Measurements from ENCODE around the gene URI1. TPM values are rescaled to one million over a fixed set of nuclear protein-coding genes. Genes with fewer than 3 reads are reported as not detected.

The URI1 gene
- total RNA-seq, 1 experiment from 2014 or later: 31.0 TPM

DNA sequence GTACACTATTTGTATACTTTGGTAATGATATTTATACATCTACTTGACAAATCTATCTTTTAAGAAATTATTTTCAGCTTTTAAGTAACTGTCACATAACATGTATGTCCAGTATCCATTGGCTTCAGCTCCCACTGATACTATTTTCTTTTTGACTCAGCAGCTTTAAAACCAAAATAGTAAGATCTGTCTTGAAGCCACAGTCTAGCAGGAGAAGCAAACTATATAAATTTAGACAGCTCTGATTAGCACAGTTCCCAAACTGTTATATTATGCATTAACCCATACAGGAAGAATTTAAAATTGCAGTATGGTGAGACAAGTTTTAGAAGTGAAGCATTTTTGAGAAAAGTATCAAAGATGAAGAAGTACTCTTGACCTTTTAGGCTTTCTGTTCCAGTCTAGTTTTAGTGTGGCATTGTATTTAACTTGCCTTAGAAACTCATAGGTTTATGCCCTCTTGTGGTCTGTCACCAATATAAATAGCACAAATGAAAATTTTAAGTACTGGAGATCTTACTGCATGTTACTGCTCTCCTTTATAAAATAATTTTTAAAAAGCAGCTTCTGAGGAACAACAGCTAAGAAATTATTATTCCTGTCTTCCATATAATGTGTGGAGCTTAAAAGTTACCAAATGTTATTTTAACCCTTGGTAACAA lies 24.7 kb downstream of the URI1 start:
- TF ChIP-seq, protein P1, sequence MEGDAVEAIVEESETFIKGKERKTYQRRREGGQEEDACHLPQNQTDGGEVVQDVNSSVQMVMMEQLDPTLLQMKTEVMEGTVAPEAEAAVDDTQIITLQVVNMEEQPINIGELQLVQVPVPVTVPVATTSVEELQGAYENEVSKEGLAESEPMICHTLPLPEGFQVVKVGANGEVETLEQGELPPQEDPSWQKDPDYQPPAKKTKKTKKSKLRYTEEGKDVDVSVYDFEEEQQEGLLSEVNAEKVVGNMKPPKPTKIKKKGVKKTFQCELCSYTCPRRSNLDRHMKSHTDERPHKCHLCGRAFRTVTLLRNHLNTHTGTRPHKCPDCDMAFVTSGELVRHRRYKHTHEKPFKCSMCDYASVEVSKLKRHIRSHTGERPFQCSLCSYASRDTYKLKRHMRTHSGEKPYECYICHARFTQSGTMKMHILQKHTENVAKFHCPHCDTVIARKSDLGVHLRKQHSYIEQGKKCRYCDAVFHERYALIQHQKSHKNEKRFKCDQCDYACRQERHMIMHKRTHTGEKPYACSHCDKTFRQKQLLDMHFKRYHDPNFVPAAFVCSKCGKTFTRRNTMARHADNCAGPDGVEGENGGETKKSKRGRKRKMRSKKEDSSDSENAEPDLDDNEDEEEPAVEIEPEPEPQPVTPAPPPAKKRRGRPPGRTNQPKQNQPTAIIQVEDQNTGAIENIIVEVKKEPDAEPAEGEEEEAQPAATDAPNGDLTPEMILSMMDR (conservative IDR thresholded peaks at IDR 0.05; ENCODE audit: low read depth, low read length): peak; percentile 54
- TF ChIP-seq EZH2 (IDR thresholded peaks at IDR 0.05; ENCODE audit: low read length, unreplicated experiment) (no peak), EZH2phosphoT487 (IDR thresholded peaks at IDR 0.05; ENCODE audit: borderline replicate concordance, low read length) (no peak)
- intact Hi-C loops (cut with micrococcal nuclease): no loop called here
- Histone ChIP-seq H3K4me1 (ENCODE audit: insufficient read depth, low read length) (peaks cover 23% of the 10 kb centered on the region), H3K9me3 (ENCODE audit: low read length) (no peaks in the 10 kb centered on the region), H3K36me3 (ENCODE audit: low read depth, low read length) (no peaks in the 10 kb centered on the region), H3K9ac (ENCODE audit: low read length) (no peak overlapping the region), H3K79me2 (ENCODE audit: low read length) (peaks cover 95% of the 10 kb centered on the region), H3K9me2 (replicated peaks; ENCODE audit: low read length) (no peaks in the 10 kb centered on the region), H3K4me3 (ENCODE audit: low read length) (no peak overlapping the region), H3K27me3 (ENCODE audit: low read length) (no peaks in the 10 kb centered on the region), H3K4me2 (ENCODE audit: low read length) (peak overlapping the region; percentile 73; the same call in 1 of the 2 replicates), H4K20me1 (ENCODE audit: low read length) (peaks cover 20% of the 10 kb centered on the region; the same call in 1 of the 2 replicates), H3K27ac (ENCODE audit: low read length) (no peak overlapping the region), H2AFZ (ENCODE audit: low read length) (no peak overlapping the region), H3F3A (ENCODE audit: low read length, unreplicated experiment) (no peaks in the 10 kb centered on the region)
- CTCF ChIA-PET: interaction anchor here (0.6 to 0.7 kb wide), 2 partner anchors 200 to 297 kb away, joined by 3 to 6 read pairs; no protein-coding TSS in a partner anchor
- no TSS peak for BruUV-seq (replicated peaks)
- DNase-seq (peak; percentile 8), ATAC-seq (peak; percentile 25; the same call in 1 of the 2 replicates)
- POLR2A ChIA-PET (ENCODE audit: unreplicated experiment): no interaction called here

DNA sequence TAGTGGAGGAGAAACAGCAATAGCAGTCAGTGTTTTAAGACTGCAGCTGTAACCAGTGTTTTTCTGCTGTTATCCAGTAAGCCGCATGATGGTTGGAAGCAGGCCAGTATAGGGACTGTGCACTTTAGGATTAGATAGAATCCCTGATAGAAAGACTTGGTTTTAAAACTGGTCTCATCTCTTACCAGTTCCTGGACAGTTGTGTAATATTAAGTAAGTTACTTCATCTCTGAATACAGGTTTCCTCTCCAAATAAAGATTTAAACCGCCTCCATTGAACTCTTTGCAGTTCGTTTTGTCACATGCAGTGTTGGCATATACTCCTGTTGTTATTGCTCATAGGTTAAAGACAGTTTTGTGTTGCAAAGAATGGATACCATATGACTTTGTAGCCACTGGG lies 25.6 kb downstream of the URI1 start:
- Histone ChIP-seq H3K4me3 (ENCODE audit: low read length) (no peak overlapping the region), H3K4me2 (ENCODE audit: low read length) (no peak overlapping the region), H4K20me1 (ENCODE audit: low read length) (peaks cover 20% of the 10 kb centered on the region; the same call in 1 of the 2 replicates), H3K9me2 (replicated peaks; ENCODE audit: low read length) (no peaks in the 10 kb centered on the region), H3K4me1 (ENCODE audit: insufficient read depth, low read length) (peaks cover 23% of the 10 kb centered on the region), H3K27me3 (ENCODE audit: low read length) (no peaks in the 10 kb centered on the region), H3F3A (ENCODE audit: low read length, unreplicated experiment) (no peaks in the 10 kb centered on the region), H3K9me3 (ENCODE audit: low read length) (no peaks in the 10 kb centered on the region), H2AFZ (ENCODE audit: low read length) (no peak overlapping the region), H3K27ac (ENCODE audit: low read length) (no peak overlapping the region), H3K9ac (ENCODE audit: low read length) (no peak overlapping the region), H3K36me3 (ENCODE audit: low read depth, low read length) (no peaks in the 10 kb centered on the region), H3K79me2 (ENCODE audit: low read length) (peaks cover 96% of the 10 kb centered on the region)
- DNase-seq: no peak
- no TSS peak for BruUV-seq (replicated peaks)
- ChIA-PET CTCF (interaction anchor here (0.6 kb wide), 1 partner anchor 63 kb away, joined by 4 read pairs; no protein-coding TSS in a partner anchor), POLR2A (ENCODE audit: unreplicated experiment) (no interaction called here)
- intact Hi-C loops (cut with micrococcal nuclease): no loop called here
- no peak for ATAC-seq
- TF ChIP-seq, protein P1 (conservative IDR thresholded peaks at IDR 0.05; ENCODE audit: low read depth, low read length): no peak
- TF ChIP-seq EZH2phosphoT487 (IDR thresholded peaks at IDR 0.05; ENCODE audit: borderline replicate concordance, low read length) (no peak), EZH2 (IDR thresholded peaks at IDR 0.05; ENCODE audit: low read length, unreplicated experiment) (no peak)

DNA sequence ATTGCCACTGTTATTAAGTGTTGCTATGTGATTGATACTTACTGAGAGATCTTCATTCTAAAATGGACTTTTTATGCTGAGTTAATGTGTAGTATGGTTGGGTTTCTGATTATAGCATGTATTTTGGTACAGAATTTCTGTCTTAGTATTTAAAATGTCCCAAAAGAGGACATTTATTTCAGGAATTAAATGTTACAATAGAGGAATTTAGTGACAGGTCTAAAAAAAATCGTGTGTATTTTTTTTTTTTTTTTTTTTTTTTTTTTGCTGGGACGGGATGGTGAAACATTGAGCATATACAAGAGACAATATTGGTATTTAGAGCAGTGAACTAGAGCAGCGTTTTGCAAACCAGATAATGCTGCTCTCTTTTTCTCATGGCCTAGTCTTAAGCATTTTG lies 27.9 kb downstream of the URI1 start:
- no peak for DNase-seq
- no peak for ATAC-seq
- Histone ChIP-seq H3F3A (ENCODE audit: low read length, unreplicated experiment) (no peaks in the 10 kb centered on the region), H3K9me2 (replicated peaks; ENCODE audit: low read length) (no peaks in the 10 kb centered on the region), H3K27ac (ENCODE audit: low read length) (no peak overlapping the region), H3K9me3 (ENCODE audit: low read length) (no peaks in the 10 kb centered on the region), H2AFZ (ENCODE audit: low read length) (no peak overlapping the region), H4K20me1 (ENCODE audit: low read length) (peaks cover 18% of the 10 kb centered on the region; the same call in 1 of the 2 replicates), H3K4me3 (ENCODE audit: low read length) (no peak overlapping the region), H3K9ac (ENCODE audit: low read length) (no peak overlapping the region), H3K79me2 (ENCODE audit: low read length) (peaks cover 96% of the 10 kb centered on the region), H3K27me3 (ENCODE audit: low read length) (no peaks in the 10 kb centered on the region), H3K4me1 (ENCODE audit: insufficient read depth, low read length) (peaks cover 19% of the 10 kb centered on the region), H3K36me3 (ENCODE audit: low read depth, low read length) (no peaks in the 10 kb centered on the region), H3K4me2 (ENCODE audit: low read length) (no peak overlapping the region)
- intact Hi-C loops (cut with micrococcal nuclease): no loop called here
- ChIA-PET CTCF (no interaction called here), POLR2A (ENCODE audit: unreplicated experiment) (no interaction called here)
- no TSS peak for BruUV-seq (replicated peaks)
- TF ChIP-seq, protein P1 (conservative IDR thresholded peaks at IDR 0.05; ENCODE audit: low read depth, low read length): no peak
- TF ChIP-seq EZH2 (IDR thresholded peaks at IDR 0.05; ENCODE audit: low read length, unreplicated experiment): no peak
- no peak for TF ChIP-seq EZH2phosphoT487 (IDR thresholded peaks at IDR 0.05; ENCODE audit: borderline replicate concordance, low read length)
